ENCODE results near the gene ULBP2.

The ULBP2 gene

GRCh38 chr6:149983145-149983544 is 41.3 kb downstream of the ULBP2 start:
- DNase-seq (ENCODE audit: low spot score): no peak

GRCh38 chr6:149984773-149985172 is 43.0 kb downstream of the ULBP2 start:
- no peaks in the 10 kb centered on the region for H3K79me1 ChIP-seq (ENCODE audit: low read depth, low read length)
- H3K36me3 ChIP-seq (replicated peaks in 1 of 2; ENCODE audit: control insufficient read depth in 2 of 2, insufficient read depth in 2 of 2, low read length in 2 of 2): no peaks in the 10 kb centered on the region
- peaks cover 11 to 30% of the 10 kb centered on the region in 2 donors for H3K9me3 ChIP-seq (replicated peaks in 1 of 2; ENCODE audit: control insufficient read depth in 2 of 2, insufficient read depth in 1 of 2, low read depth in 1 of 2, low read length in 2 of 2)
- DNase-seq (ENCODE audit: low spot score): no peak
- H3K4ac ChIP-seq (ENCODE audit: low read length): no peak overlapping the region
- peaks cover 28 to 87% (median 70%) of the 10 kb centered on the region in 3 experiments for H3K27me3 ChIP-seq (ENCODE audit: control insufficient read depth in 3 of 3, insufficient read depth in 3 of 3, low read depth in 1 of 3, low read length in 3 of 3)
- H3K4me1 ChIP-seq (ENCODE audit: control insufficient read depth in 2 of 2, insufficient read depth in 1 of 2, low read depth in 1 of 2, low read length in 2 of 2): peaks cover 0 to 2% of the 10 kb centered on the region in 2 donors
- peak overlapping the region; percentile 8 for H3K23ac ChIP-seq (ENCODE audit: low read depth, low read length, poor library complexity)
- no peak overlapping the region for H4K8ac ChIP-seq (ENCODE audit: low read depth, low read length)
- H4K91ac ChIP-seq (ENCODE audit: low read depth, low read length, poor library complexity): no peak overlapping the region
- no peak overlapping the region for H3K4me2 ChIP-seq (ENCODE audit: insufficient read depth, low read length, poor library complexity, severe bottlenecking)
- H3K14ac ChIP-seq (ENCODE audit: low read length): no peak overlapping the region
- no peak overlapping the region for H2AK5ac ChIP-seq (ENCODE audit: low read depth, low read length)
- H2BK12ac ChIP-seq (ENCODE audit: low read length): no peak overlapping the region
- no peak overlapping the region for H3K27ac ChIP-seq (replicated peaks; ENCODE audit: low read length)
- H3K9ac ChIP-seq (ENCODE audit: low read depth, low read length, poor library complexity): no peak overlapping the region
- WGBS, 2 donors (ENCODE audit: extremely low coverage in 2 of 2, insufficient read length in 2 of 2, insufficient replicate concordance in 1 of 2): no CpG with 5 or more reads among the region's 5 CpGs
- no peak overlapping the region for H2BK5ac ChIP-seq (ENCODE audit: low read length)
- no peak overlapping the region for H3K18ac ChIP-seq (ENCODE audit: low read length)
- no peak overlapping the region for H3K4me3 ChIP-seq (ENCODE audit: low read length in 2 of 2)
- H2BK120ac ChIP-seq (ENCODE audit: low read depth, low read length): no peak overlapping the region
- no peak overlapping the region for H2AFZ ChIP-seq (ENCODE audit: low read length)
- no peak overlapping the region for H2BK15ac ChIP-seq (ENCODE audit: low read length)

More at GRCh38 chr6:149983145-149983544, 41.3 kb downstream of the ULBP2 start:
- H3K9ac ChIP-seq (ENCODE audit: low read depth, low read length, poor library complexity): no peak overlapping the region
- no peak overlapping the region for H4K8ac ChIP-seq (ENCODE audit: low read depth, low read length)
- H3K4me1 ChIP-seq (ENCODE audit: control insufficient read depth in 2 of 2, insufficient read depth in 1 of 2, low read depth in 1 of 2, low read length in 2 of 2): peaks cover 0 to 2% of the 10 kb centered on the region in 2 donors
- no peak overlapping the region for H2AFZ ChIP-seq (ENCODE audit: low read length)
- H3K23ac ChIP-seq (ENCODE audit: low read depth, low read length, poor library complexity): no peak overlapping the region
- no peak overlapping the region for H3K27ac ChIP-seq (replicated peaks; ENCODE audit: low read length)
- no peak overlapping the region for H3K4ac ChIP-seq (ENCODE audit: low read length)
- no peak overlapping the region for H3K18ac ChIP-seq (ENCODE audit: low read length)
- H4K91ac ChIP-seq (ENCODE audit: low read depth, low read length, poor library complexity): no peak overlapping the region
- H3K36me3 ChIP-seq (replicated peaks in 1 of 2; ENCODE audit: control insufficient read depth in 2 of 2, insufficient read depth in 2 of 2, low read length in 2 of 2): no peaks in the 10 kb centered on the region
- no peak overlapping the region for H2BK5ac ChIP-seq (ENCODE audit: low read length)
- H3K79me1 ChIP-seq (ENCODE audit: low read depth, low read length): no peaks in the 10 kb centered on the region
- no peak overlapping the region for H3K4me3 ChIP-seq (ENCODE audit: low read length in 2 of 2)
- no CpG with 5 or more reads among the region's 9 CpGs for whole genome bisulfite sequencing, 2 donors (ENCODE audit: extremely low coverage in 2 of 2, insufficient read length in 2 of 2, insufficient replicate concordance in 1 of 2)
- peaks cover 13 to 87% (median 62%) of the 10 kb centered on the region in 3 experiments for H3K27me3 ChIP-seq (ENCODE audit: control insufficient read depth in 3 of 3, insufficient read depth in 3 of 3, low read depth in 1 of 3, low read length in 3 of 3)
- H3K4me2 ChIP-seq (ENCODE audit: insufficient read depth, low read length, poor library complexity, severe bottlenecking): no peak overlapping the region
- no peak overlapping the region for H2BK12ac ChIP-seq (ENCODE audit: low read length)
- H2BK15ac ChIP-seq (ENCODE audit: low read length): no peak overlapping the region
- H3K9me3 ChIP-seq (replicated peaks in 1 of 2; ENCODE audit: control insufficient read depth in 2 of 2, insufficient read depth in 1 of 2, low read depth in 1 of 2, low read length in 2 of 2): peaks cover 4 to 20% of the 10 kb centered on the region in 2 donors
- H2BK120ac ChIP-seq (ENCODE audit: low read depth, low read length): no peak overlapping the region
- H2AK5ac ChIP-seq (ENCODE audit: low read depth, low read length): no peak overlapping the region
- H3K14ac ChIP-seq (ENCODE audit: low read length): no peak overlapping the region

DNA sequence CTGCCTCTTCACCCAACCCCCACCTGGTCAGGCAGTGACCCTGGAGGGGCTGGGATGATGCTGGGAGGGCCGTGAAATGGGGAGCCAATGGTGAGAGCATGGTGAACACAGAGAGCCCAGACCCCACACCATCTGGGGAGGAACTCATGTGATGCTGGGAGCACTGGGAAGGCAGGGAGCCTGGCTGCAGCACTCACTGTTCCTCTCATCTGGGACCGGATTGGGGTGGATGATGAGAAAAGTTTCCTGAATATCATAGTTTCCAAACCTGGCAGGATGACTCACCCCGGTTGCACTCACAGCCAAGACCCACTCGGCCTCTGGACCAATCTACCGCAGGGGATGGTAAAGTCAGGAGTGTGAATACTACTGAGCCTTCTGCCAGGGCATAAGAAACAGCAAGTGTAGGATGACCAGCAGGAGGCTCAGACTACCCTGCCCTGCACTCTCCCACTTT is 43.7 kb downstream of the ULBP2 start:
- H3K18ac ChIP-seq (ENCODE audit: low read length): no peak overlapping the region
- no peak overlapping the region for H3K4me2 ChIP-seq (ENCODE audit: insufficient read depth, low read length, poor library complexity, severe bottlenecking)
- H3K4me1 ChIP-seq (ENCODE audit: control insufficient read depth in 2 of 2, insufficient read depth in 1 of 2, low read depth in 1 of 2, low read length in 2 of 2): peaks cover 0 to 8% of the 10 kb centered on the region in 2 donors
- H3K4ac ChIP-seq (ENCODE audit: low read length): no peak overlapping the region
- no peak overlapping the region for H2BK15ac ChIP-seq (ENCODE audit: low read length)
- peak overlapping the region in 1 of 2 donors; percentile 58 for H3K4me3 ChIP-seq (ENCODE audit: low read length in 2 of 2)
- H2BK120ac ChIP-seq (ENCODE audit: low read depth, low read length): no peak overlapping the region
- no peaks in the 10 kb centered on the region for H3K36me3 ChIP-seq (replicated peaks in 1 of 2; ENCODE audit: control insufficient read depth in 2 of 2, insufficient read depth in 2 of 2, low read length in 2 of 2)
- H2BK12ac ChIP-seq (ENCODE audit: low read length): no peak overlapping the region
- peak overlapping the region; percentile 35 for H3K23ac ChIP-seq (ENCODE audit: low read depth, low read length, poor library complexity)
- H3K79me1 ChIP-seq (ENCODE audit: low read depth, low read length): no peaks in the 10 kb centered on the region
- H2BK5ac ChIP-seq (ENCODE audit: low read length): no peak overlapping the region
- H4K8ac ChIP-seq (ENCODE audit: low read depth, low read length): no peak overlapping the region
- no CpG with 5 or more reads among the region's 5 CpGs for WGBS, 2 donors (ENCODE audit: extremely low coverage in 2 of 2, insufficient read length in 2 of 2, insufficient replicate concordance in 1 of 2)
- peak overlapping the region; percentile 0 for H3K9ac ChIP-seq (ENCODE audit: low read depth, low read length, poor library complexity)
- H3K27ac ChIP-seq (replicated peaks; ENCODE audit: low read length): no peak overlapping the region
- H3K14ac ChIP-seq (ENCODE audit: low read length): no peak overlapping the region
- peaks cover 13 to 30% of the 10 kb centered on the region in 2 donors for H3K9me3 ChIP-seq (replicated peaks in 1 of 2; ENCODE audit: control insufficient read depth in 2 of 2, insufficient read depth in 1 of 2, low read depth in 1 of 2, low read length in 2 of 2)
- no peak overlapping the region for H2AK5ac ChIP-seq (ENCODE audit: low read depth, low read length)
- no peak for DNase-seq (ENCODE audit: low spot score)
- H3K27me3 ChIP-seq (ENCODE audit: control insufficient read depth in 3 of 3, insufficient read depth in 3 of 3, low read depth in 1 of 3, low read length in 3 of 3): peaks cover 35 to 90% (median 77%) of the 10 kb centered on the region in 3 experiments
- no peak overlapping the region for H2AFZ ChIP-seq (ENCODE audit: low read length)
- no peak overlapping the region for H4K91ac ChIP-seq (ENCODE audit: low read depth, low read length, poor library complexity)

DNA sequence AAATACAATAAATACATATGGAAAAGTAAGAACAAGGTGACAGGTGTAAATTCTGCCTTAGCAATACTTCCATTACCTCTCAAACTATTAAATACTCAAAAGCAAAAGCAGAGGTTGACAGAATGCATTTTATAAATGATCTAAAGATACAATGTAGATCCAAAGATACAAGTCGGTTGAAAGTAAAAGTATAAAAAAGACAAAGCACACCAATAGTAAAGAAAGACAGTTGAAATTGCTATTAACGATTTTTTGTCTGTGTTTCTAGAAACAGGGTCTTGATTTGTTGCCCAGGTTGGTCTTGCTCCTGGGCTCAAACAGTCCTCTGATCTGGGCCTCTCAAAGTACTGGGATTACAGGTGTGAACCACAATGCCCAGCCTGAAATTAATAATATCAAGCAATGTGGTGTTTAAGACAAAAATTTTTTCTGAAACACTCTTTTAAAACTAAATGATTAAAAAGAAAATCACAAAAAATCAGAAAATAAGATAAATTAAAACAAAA is 45.8 kb downstream of the ULBP2 start:
- no peak overlapping the region for H3K23ac ChIP-seq (ENCODE audit: low read depth, low read length, poor library complexity)
- H3K4ac ChIP-seq (ENCODE audit: low read length): no peak overlapping the region
- no peak overlapping the region for H4K8ac ChIP-seq (ENCODE audit: low read depth, low read length)
- no peak overlapping the region for H2BK12ac ChIP-seq (ENCODE audit: low read length)
- no peak overlapping the region for H3K4me3 ChIP-seq (ENCODE audit: low read length in 2 of 2)
- no peak overlapping the region for H3K14ac ChIP-seq (ENCODE audit: low read length)
- no peak overlapping the region for H2AFZ ChIP-seq (ENCODE audit: low read length)
- peaks cover 5 to 11% of the 10 kb centered on the region in 2 donors for H3K4me1 ChIP-seq (ENCODE audit: control insufficient read depth in 2 of 2, insufficient read depth in 1 of 2, low read depth in 1 of 2, low read length in 2 of 2)
- no peak overlapping the region for H2BK5ac ChIP-seq (ENCODE audit: low read length)
- no peaks in the 10 kb centered on the region for H3K36me3 ChIP-seq (replicated peaks in 1 of 2; ENCODE audit: control insufficient read depth in 2 of 2, insufficient read depth in 2 of 2, low read length in 2 of 2)
- no peak overlapping the region for H2AK5ac ChIP-seq (ENCODE audit: low read depth, low read length)
- H3K18ac ChIP-seq (ENCODE audit: low read length): no peak overlapping the region
- H3K27ac ChIP-seq (replicated peaks; ENCODE audit: low read length): no peak overlapping the region
- H4K91ac ChIP-seq (ENCODE audit: low read depth, low read length, poor library complexity): no peak overlapping the region
- DNase-seq (ENCODE audit: low spot score): no peak
- H3K9ac ChIP-seq (ENCODE audit: low read depth, low read length, poor library complexity): no peak overlapping the region
- H2BK120ac ChIP-seq (ENCODE audit: low read depth, low read length): no peak overlapping the region
- H3K79me1 ChIP-seq (ENCODE audit: low read depth, low read length): no peaks in the 10 kb centered on the region
- H2BK15ac ChIP-seq (ENCODE audit: low read length): no peak overlapping the region
- H3K27me3 ChIP-seq (ENCODE audit: control insufficient read depth in 3 of 3, insufficient read depth in 3 of 3, low read depth in 1 of 3, low read length in 3 of 3): peaks cover 43 to 91% (median 82%) of the 10 kb centered on the region in 3 experiments
- no CpG with 5 or more reads among the region's 2 CpGs for WGBS, 2 donors (ENCODE audit: extremely low coverage in 2 of 2, insufficient read length in 2 of 2, insufficient replicate concordance in 1 of 2)
- peaks cover 13 to 30% of the 10 kb centered on the region in 2 donors for H3K9me3 ChIP-seq (replicated peaks in 1 of 2; ENCODE audit: control insufficient read depth in 2 of 2, insufficient read depth in 1 of 2, low read depth in 1 of 2, low read length in 2 of 2)
- H3K4me2 ChIP-seq (ENCODE audit: insufficient read depth, low read length, poor library complexity, severe bottlenecking): no peak overlapping the region
